NCI-H82 (cell line): ENCODE data around the gene PRMT7.

Experiments
- DNase-seq: peaks from one replicate; lab custom pipeline; 2025; lab: John Stamatoyannopoulos, UW

The PRMT7 gene

DNA sequence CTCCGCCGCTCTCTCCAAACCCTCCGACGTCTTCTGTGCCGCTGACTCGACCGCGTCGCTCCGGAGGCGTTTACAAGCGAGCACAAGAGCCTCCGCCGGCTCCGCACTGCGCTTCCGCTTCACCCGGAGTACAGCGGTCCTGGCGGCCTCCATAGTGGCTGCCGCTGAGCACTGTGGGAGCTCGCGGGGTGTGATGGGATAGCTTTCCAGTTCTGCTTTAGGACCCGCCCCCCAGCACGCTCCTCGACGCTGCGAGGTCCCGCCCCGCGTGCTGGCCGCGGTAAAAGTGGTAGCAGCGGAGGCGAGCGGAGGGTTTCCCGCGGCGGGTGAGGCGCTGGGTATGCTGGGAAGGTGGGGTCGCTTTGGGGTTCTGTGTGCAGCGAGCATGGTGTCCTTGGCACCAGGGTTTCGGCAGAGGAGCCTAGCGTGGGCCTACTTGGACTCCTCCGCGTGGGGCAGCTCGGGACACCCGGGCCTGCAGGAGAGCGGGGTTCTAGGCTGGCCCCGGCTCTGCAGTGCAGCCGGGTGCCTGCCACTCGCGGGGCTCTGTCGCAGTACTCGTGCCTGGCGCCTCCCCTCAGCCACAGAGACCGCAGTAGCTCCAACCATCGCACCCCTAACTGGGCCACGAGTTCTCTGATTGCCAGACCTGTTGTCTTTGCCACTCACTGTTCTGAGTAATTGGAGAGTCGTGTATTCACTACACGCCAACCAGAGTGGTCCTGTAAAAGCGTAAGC is at the start of gene PRMT7, which contains the start of gene SLC7A6OS:
Gene PRMT7, plus strand, starts transcription at position 246 of the 738 bp plus-strand sequence. CDS start 4,961 bp downstream, outside the sequence.
Gene SLC7A6OS, minus strand, starts transcription at position 173 of the 738 bp plus-strand sequence. Its CDS starts 20 bp downstream, at position 153.
- DNase-seq = peak; percentile 94

DNA sequence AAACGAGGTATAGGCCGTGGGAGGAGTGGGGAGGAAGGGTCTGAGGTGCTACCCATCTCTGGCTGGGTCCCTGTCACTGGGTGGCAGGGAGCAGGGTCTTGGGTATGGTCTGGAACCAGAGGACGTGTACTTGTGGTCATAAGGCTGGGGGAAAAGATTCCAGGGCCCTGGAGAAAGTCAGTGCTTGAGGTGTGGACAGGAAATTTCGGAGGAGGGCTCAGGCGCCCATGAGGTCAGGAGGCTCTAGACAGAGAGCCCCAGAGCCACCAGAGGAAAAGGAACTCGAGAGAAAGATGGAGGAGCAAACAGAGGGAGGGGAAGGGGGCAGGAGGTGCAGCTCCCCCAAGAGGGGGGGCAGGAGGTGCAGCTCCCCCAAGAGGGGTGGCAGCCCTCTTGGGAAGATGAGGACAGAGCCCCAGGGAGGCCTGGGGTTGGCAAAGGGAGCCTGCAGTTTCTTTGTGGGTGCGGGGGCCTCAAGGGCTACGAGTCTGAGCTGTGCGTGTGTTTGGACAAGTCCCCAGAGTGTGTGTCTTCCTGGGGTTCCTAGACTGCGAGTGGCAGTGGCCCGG is 47.2 kb upstream of the PRMT7 start:
- no peak for DNase-seq

GRCh38 chr16:68264128-68265077 is 46.4 kb upstream of the PRMT7 start, which contains the start of gene SLC7A6:
Gene SLC7A6, plus strand, starts transcription at chr16:68264526. Its CDS starts 10,201 bp downstream, at chr16:68274727.
- DNase-seq = peak; percentile 72

DNA sequence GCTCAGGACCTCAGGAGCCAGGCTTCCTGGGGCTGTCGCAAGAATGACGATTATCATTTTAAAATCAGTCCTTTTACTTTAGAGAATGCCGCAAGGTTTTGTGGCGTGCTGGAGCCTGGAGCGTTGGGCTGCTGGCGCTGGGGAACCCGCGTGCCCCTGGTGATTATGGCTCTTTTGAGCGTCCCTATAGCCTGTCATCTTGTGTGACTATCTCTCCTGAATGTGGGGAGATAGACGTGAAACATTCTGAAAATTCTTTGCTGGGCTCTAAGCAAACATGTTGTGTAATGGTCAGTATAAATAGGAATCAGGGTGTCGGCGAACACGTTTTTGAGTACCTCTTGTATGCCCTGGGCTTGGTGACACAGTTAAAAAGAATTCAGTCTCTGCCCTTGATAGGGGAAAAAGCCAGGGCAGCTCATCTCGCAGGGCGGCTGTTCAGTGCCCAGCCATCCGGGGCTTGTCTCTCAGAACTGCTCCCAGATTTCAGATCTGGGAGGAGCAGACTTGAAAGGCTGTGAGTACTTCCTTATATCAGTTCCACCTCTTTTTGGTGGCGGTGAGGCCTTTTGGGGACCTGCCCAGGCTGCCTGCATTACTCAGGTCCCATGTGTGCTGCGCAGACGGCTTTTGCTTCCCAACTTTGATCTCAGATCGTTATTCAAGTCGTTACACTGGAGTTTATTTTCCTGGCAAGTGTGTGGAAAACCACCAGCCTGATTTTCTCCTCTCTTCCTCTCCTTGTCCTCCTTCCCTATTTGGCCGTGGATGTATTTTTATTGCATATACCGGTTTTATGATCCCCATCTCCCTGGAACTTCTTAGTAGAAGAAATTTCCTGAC is 45.5 kb upstream of the PRMT7 start:
- DNase-seq = peak; percentile 46

- DNase-seq = peak; percentile 86
Observed at GRCh38 chr16:68267612-68268405, 43.0 kb upstream of the PRMT7 start.

DNA sequence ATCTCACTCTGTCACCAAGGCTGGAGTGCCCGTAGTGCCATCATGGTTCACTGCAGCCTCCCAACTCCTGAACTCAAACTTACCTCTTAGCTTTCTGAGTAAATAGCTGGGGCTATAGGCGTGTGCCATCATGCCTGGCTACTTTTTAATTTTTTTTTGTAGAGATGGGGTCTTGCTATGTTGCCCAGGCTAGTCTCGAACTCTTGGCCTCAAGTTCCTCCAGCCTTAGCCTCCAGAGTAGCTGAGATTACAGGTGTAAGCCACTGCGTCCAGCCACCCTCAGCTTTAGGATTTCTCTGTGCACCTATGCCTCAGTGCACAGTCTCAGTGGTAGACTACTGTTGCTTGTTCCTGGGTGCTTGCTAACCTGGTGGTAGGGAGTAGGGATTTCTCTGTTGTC is 41.0 kb upstream of the PRMT7 start:
- no peak for DNase-seq

GRCh38 chr16:68270353-68270752 is 40.5 kb upstream of the PRMT7 start:
- DNase-seq = no peak

DNA sequence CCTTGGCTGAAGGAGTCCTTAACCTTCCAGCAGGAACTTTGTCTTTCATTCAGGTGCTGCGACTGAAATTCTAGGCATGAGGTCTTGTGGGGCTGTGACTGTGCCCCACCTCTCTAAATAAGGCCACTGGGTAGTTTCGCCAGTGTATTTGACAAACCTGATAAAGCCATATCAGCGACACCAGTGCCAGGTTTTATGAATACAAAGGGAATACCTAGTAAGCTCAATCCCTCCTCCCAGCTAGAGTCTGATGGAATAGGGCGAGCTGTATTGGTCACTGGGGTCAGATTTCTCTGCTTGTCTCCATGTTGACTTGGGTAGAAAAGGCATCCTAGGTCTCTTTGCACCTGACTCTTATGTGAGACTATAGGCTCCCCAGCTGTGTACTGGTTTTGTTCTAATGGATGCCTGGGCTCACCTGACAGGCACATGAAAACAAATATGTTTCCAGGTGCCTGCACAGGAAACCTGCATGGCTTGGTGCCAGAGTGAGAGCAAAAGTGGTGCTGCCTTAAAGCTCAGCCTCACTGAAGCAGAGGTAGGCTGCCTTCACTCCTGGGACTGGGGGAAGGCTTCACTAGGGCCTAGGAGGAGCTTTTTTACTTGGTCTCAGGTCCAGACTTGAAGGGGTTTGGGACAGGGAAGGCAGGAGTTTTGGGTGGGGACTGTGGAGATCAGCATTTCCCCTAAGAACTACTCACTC is 38.2 kb upstream of the PRMT7 start:
- no peak for DNase-seq

GRCh38 chr16:68273459-68273858 is 37.4 kb upstream of the PRMT7 start:
- DNase-seq = no peak

DNA sequence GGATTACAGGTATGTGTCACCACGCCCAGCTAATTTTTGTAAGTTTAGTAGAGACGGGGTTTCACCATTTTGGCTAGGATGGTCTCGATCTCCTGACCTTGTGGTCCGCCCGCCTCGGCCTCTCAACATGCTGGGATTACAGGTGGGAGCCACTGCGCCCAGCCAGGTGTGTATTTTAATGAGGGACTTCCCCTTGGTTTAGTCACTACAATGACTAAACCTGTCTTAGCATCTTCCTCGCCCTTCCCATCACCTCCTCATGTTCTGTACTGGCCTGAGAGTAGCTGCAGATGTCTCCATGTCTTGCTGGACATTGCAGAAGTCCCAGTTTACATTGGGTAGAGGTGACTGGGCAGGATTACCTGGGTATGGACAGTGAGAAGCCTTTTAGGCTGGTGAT is 36.9 kb upstream of the PRMT7 start:
- no peak for DNase-seq

DNA sequence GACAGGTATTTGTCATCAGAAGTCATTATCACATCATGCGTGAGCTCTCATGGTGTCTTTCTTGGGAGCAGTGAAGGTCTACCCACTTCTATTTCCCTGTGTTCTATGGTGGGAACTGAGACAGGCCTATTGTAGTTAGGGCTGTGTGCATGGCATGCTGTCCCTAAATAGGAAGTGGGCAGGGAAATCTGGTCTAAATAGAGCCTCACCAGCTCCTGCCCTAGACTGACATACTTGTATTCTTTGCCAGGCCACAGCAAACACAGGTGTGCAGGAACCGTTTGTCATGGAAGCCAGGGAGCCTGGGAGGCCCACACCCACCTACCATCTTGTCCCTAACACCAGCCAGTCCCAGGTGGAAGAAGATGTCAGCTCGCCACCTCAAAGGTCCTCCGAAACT is 36.4 kb upstream of the PRMT7 start:
- no peak for DNase-seq

GRCh38 chr16:68275611-68276191 is 35.1 kb upstream of the PRMT7 start:
- DNase-seq = no peak

- DNase-seq = no peak
Observed at GRCh38 chr16:68276223-68276622, 34.6 kb upstream of the PRMT7 start.

- DNase-seq = no peak
Observed at GRCh38 chr16:68279726-68280558, 30.9 kb upstream of the PRMT7 start.

DNA sequence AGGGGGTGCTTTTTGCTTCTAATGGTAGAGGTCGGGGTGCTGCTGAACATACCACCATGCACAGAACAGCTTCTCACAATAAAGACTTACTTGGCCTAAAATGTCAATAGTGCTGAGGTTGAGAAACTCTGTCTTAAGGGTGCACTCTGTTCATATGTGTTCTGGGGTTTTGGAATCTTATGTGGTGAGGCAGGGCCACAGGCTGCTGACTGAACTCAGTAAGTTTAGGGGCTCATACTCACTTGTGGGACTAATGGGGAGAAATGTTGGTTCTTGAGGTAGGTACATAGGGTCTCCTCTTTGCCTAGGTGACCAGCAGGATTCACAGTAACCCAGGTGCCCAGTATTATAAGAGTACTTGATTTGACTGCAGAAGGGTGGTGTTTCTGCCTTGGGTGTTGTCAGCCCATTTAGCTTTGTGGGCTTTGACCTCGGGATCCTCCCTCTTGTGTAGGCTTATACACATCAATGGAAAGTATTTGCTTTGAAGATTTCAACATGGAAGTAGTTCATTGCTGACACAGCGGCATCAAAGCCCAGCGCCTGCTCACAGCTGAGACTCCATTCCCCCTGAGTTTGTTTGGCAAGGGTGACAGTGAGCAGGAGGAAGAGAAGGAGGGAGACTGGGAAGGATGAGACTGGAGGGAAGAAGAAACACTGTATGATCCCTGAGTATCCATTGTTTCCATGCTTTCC is 29.3 kb upstream of the PRMT7 start:
- no peak for DNase-seq

DNA sequence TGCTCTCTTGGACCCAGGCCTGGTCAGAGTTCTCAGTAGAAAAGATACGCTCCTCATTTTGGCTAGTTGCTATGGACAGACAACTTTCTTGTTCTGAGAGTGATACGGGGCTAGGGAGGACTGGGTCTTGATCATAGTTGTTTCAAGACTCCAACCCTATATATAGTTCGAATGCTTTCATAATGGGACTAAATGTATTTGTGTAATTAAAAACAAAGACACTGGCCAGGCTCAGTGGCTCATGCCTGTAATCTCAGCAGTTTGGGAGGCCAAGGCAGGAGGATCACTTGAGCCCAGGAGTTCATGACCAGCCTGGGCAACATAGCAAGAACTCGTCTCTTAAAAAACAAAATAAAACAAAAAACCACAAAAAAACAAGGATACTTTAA is 28.8 kb upstream of the PRMT7 start:
- no peak for DNase-seq

DNA sequence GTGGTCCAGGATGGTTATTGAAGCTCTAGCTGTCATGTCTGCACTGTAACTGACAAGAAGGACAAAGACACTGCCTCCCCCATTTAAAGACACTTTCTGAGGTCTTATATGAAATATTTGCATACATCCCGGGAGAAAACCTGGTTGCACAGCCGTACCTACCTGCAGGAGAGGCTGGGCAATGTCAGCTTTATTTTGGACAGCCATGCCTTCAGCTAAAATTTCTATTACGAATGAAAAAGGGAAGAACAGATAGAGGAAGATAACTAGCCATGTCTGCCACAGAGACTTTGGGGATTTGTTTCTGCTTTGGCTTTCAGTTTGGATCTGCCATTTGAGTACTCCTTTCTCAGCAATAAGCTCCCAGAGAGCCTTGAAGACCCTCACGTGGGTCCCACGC is 27.5 kb upstream of the PRMT7 start:
- no peak for DNase-seq
